Measurements from ENCODE around the gene PIK3R3.

- TF ChIP-seq, protein P1, sequence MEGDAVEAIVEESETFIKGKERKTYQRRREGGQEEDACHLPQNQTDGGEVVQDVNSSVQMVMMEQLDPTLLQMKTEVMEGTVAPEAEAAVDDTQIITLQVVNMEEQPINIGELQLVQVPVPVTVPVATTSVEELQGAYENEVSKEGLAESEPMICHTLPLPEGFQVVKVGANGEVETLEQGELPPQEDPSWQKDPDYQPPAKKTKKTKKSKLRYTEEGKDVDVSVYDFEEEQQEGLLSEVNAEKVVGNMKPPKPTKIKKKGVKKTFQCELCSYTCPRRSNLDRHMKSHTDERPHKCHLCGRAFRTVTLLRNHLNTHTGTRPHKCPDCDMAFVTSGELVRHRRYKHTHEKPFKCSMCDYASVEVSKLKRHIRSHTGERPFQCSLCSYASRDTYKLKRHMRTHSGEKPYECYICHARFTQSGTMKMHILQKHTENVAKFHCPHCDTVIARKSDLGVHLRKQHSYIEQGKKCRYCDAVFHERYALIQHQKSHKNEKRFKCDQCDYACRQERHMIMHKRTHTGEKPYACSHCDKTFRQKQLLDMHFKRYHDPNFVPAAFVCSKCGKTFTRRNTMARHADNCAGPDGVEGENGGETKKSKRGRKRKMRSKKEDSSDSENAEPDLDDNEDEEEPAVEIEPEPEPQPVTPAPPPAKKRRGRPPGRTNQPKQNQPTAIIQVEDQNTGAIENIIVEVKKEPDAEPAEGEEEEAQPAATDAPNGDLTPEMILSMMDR (IDR thresholded peaks at IDR 0.05) = no peak
- no peak for TF ChIP-seq POLR2A (IDR thresholded peaks at IDR 0.05)
Observed at GRCh38 chr1:46004492-46004891, 127.9 kb downstream of the PIK3R3 start.
